GM12878 (cell line): ENCODE data around the gene ADAMTS6. TPM values are rescaled to one million over a fixed set of nuclear protein-coding genes. Genes with fewer than 3 reads are reported as not detected.

Source experiments
- ATAC-seq: fragments of 200-7000 bp; cut with Tn5 transposase; 3 replicates; pipeline ENCODE4 v1.9.1; 2020; ENCODE audit warnings: mild to moderate bottlenecking, moderate library complexity
- BruUV-seq: library from RNA; stranded (reverse); fragments of 400-500 nt; replicated peaks from 2 replicates; lab custom pipeline; 2021; lab: Mats Ljungman, UMichigan
- CTCF ChIA-PET: fragments of 300-600 bp; sonication (Branson Sonifier 250); formaldehyde crosslinking; extraction: SDS; loops from one replicate; lab custom pipeline; 2021; ENCODE audit warnings: inconsistent platforms; lab: Yijun Ruan, JAX
- POLR2A ChIA-PET: fragments of 350-600 bp; formaldehyde crosslinking; extraction: SDS; loops from one replicate; lab custom pipeline; 2021; ENCODE audit warnings: inconsistent platforms; lab: Charles Lee
- RAD21 ChIA-PET: fragments of 300-600 bp; sonication (Branson Sonifier 250); formaldehyde crosslinking; loops from one replicate; lab custom pipeline; 2023; ENCODE audit warnings: antibody characterized with exemption; ENCODE audit not compliant: unreplicated experiment; lab: Charles Lee
- SMC1A ChIA-PET: fragments of 300-600 bp; sonication (Branson Sonifier 250); formaldehyde crosslinking; loops from one replicate; lab custom pipeline; 2023; ENCODE audit not compliant: unreplicated experiment, uncharacterized antibody; lab: Charles Lee
- DNase-seq: peaks from one replicate; pipeline ENCODE4 v3.0.0-alpha.2; 2011; ENCODE audit warnings: low read depth, low spot score
- FAIRE-seq: peaks from 3 replicates; lab custom pipeline; 2011; peaks lifted over from hg19 to GRCh38; lab: Jason Lieb, UNC
- H2AFZ ChIP-seq: 2 replicates; pipeline ENCODE4 v1.6.0; 2011; ENCODE audit warnings: low read depth, low read length, control low read depth; ENCODE audit not compliant: control insufficient read depth
- H3K27ac ChIP-seq: 2 replicates; pipeline ENCODE4 v1.5.1; 2011; ENCODE audit warnings: control low read depth; ENCODE audit not compliant: control insufficient read depth, insufficient read depth
- H3K27me3 ChIP-seq, 2 experiments: replicated peaks in 1 of 2; 2 replicates each; pipeline versions ENCODE4 v1.6.0 to v1.6.1; 2011; ENCODE audit warnings: low read length in 1 of 2; ENCODE audit not compliant: control insufficient read depth in 2 of 2, insufficient read depth in 2 of 2
- H3K36me3 ChIP-seq, 2 experiments: 2 replicates each; pipeline ENCODE4 v1.5.1; 2011; ENCODE audit warnings: low read length in 1 of 2; ENCODE audit not compliant: control insufficient read depth in 2 of 2, insufficient read depth in 2 of 2
- H3K4me1 ChIP-seq: 2 replicates; pipeline ENCODE4 v1.6.1; 2011; ENCODE audit warnings: mild to moderate bottlenecking, low read length, moderate library complexity, mixed read lengths; ENCODE audit not compliant: control insufficient read depth, insufficient read depth
- H3K4me2 ChIP-seq: 2 replicates; pipeline ENCODE4 v1.6.0; 2011; ENCODE audit warnings: control low read depth; ENCODE audit not compliant: control insufficient read depth, insufficient read depth
- H3K4me3 ChIP-seq: fragments of 200-600 bp; sonication (generic); 2 replicates; pipeline ENCODE4 v1.5.1; 2016
- H3K79me2 ChIP-seq: 2 replicates; pipeline ENCODE4 v1.6.0; 2011; ENCODE audit warnings: low read length; ENCODE audit not compliant: control insufficient read depth, insufficient read depth
- H3K9ac ChIP-seq: 2 replicates; pipeline ENCODE4 v1.8.0; 2011; ENCODE audit warnings: low read length, control low read depth, mixed read lengths; ENCODE audit not compliant: control insufficient read depth, insufficient read depth
- H3K9me3 ChIP-seq: replicated peaks from 3 replicates; pipeline ENCODE4 v1.5.1; 2011; ENCODE audit warnings: mild to moderate bottlenecking, low read length; ENCODE audit not compliant: control insufficient read depth, insufficient read depth
- H4K20me1 ChIP-seq: 2 replicates; pipeline ENCODE4 v1.6.0; 2011; ENCODE audit not compliant: control insufficient read depth, insufficient read depth
- CBX3 ChIP-seq: fragments of 200-600 bp; sonication (generic); IDR thresholded peaks from 2 replicates; pipeline ENCODE4 v1.6.1; 2016; ENCODE audit warnings: low read depth, borderline replicate concordance
- ETV6 ChIP-seq, 2 experiments: fragments of 450-650 bp in 1 of 2; IDR thresholded peaks in 1 of 2; conservative IDR thresholded peaks in 1 of 2; 2 replicates each; pipeline ENCODE4 v1.6.1; 2014; ENCODE audit warnings: antibody characterized with exemption in 1 of 2, borderline replicate concordance in 1 of 2, low read depth in 1 of 2, mild to moderate bottlenecking in 1 of 2, moderate library complexity in 1 of 2
- HCFC1 ChIP-seq: fragments of 150-350 bp; IDR thresholded peaks from 2 replicates; pipeline ENCODE4 v1.6.1; 2014; ENCODE audit warnings: low read length
- HDGF ChIP-seq: fragments of 450-650 bp; IDR thresholded peaks from 2 replicates; pipeline ENCODE4 v1.6.1; 2016; ENCODE audit warnings: antibody characterized with exemption
- MTA3 ChIP-seq: IDR thresholded peaks from 2 replicates; pipeline ENCODE4 v1.6.1; 2012; ENCODE audit warnings: low read length, inconsistent platforms, borderline replicate concordance
- NR2C1 ChIP-seq: fragments of 450-650 bp; IDR thresholded peaks from 2 replicates; pipeline ENCODE4 v1.6.1; 2017; ENCODE audit warnings: antibody characterized with exemption, mild to moderate bottlenecking, moderate library complexity
- SMC3 ChIP-seq: IDR thresholded peaks from 2 replicates; pipeline ENCODE4 v1.6.1; 2011; ENCODE audit warnings: low read length, improper control_type of control experiment, borderline replicate concordance
- ZNF274 ChIP-seq: IDR thresholded peaks from one replicate; pipeline ENCODE4 v1.8.0; 2011; ENCODE audit not compliant: insufficient read length, insufficient read depth
- WGBS: methylation state at CpG from one replicate; pipeline ENCODE4 v1.1.6; 2016; ENCODE audit warnings: low lambda C conversion rate; ENCODE audit not compliant: insufficient replicate concordance, insufficient coverage; ENCODE audit errors: missing lambda C conversion rate; 5-methylcytosine and 5-hydroxymethylcytosine counted together
- in situ Hi-C: fragments of 300-500 bp; cut with MboI; formaldehyde crosslinking; loops from 9 replicates; pipeline ENCODE4 v1.14.3; 2018; ENCODE audit warnings: mixed read lengths
- intact Hi-C: fragments of 100-400 bp; cut with micrococcal nuclease; formaldehyde crosslinking; loops from one replicate; pipeline ENCODE4 v1.14.2; 2022; ENCODE audit not compliant: unreplicated experiment
- polyA plus RNA-seq, 11 experiments: library from polyadenylated mRNA; depleted of rRNA in 4 of 11; unstranded in 6 of 11; stranded (reverse) in 5 of 11; fragments of >200 nt; fragmentation: Nextera tagmentation in 4 of 11; fragmentation: Illumina TruSeq in 1 of 11; extraction: Ambion mirVana in 4 of 11; extraction: Trizol in 1 of 11; gene quantifications; 1 replicate in 1 of 11; 2 replicates in 10 of 11; pipeline versions ENCODE4 v1.2.1 to v1.2.3, GENCODE V29; 2011 to 2016; ENCODE audit warnings: inconsistent platforms in 2 of 11, missing spikeins in 2 of 11, low read depth in 1 of 11
- total RNA-seq, 4 experiments: library from RNA; depleted of rRNA in 3 of 4; stranded (reverse); fragments of >200 nt in 3 of 4; fragmentation: Illumina TruSeq in 1 of 4; extraction: Trizol in 1 of 4; gene quantifications; 2 replicates each; pipeline versions ENCODE4 v1.2.1 to v1.2.3, GENCODE V29; 2013 to 2021
- TF ChIP-seq, protein P1 (sequence below): fragments of 450-650 bp; conservative IDR thresholded peaks from 2 replicates; pipeline ENCODE4 v1.6.1; 2017; ENCODE audit warnings: mild to moderate bottlenecking, moderate library complexity

ADAMTS6 gene
- total and polyA plus RNA-seq, 10 of the 15 experiments (the other 5 are each of a cell fraction or from before 2014, with no cell fraction given), result 1.1 to 12.3 (median 6.5) TPM

DNA sequence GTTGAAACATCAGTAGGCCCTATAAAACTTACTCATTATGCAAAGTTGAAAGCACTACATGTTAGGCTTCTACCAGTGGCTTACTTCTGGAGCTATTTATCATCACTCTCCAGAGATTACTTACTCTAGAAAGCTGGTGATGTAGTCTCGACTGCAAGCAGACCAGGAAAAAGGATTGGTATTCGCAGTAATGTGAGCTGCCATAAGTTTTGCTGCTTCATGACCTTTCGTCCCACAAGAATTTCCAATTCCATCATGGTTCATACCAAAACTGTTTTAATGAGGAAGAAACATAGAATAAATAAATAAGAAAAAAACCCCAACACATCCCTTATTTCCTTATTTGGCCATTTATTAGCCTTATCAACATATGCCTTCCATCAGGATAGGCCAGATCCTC lies 181.9 kb downstream of the ADAMTS6 start:
- Histone ChIP-seq H3K4me2 (no peak overlapping the region), H2AFZ (no peak overlapping the region), H3K9me3 (no peaks in the 10 kb centered on the region), H3K27ac (no peak overlapping the region), H4K20me1 (no peaks in the 10 kb centered on the region), H3K27me3 (no peaks in the 10 kb centered on the region), H3K79me2 (no peaks in the 10 kb centered on the region), H3K4me1 (no peaks in the 10 kb centered on the region), H3K4me3 (no peak overlapping the region), H3K9ac (no peak overlapping the region), H3K36me3 (no peaks in the 10 kb centered on the region)
- intact Hi-C loops, result no loop called here
- DNase-seq (no peak), ATAC-seq (no peak), FAIRE-seq (no peak)
- BruUV-seq, result no TSS peak
- WGBS, result 74% methylated on average over 3 of the region's 3 CpGs
- POLR2A ChIA-PET, result no interaction called here
- TF ChIP-seq, protein P1, sequence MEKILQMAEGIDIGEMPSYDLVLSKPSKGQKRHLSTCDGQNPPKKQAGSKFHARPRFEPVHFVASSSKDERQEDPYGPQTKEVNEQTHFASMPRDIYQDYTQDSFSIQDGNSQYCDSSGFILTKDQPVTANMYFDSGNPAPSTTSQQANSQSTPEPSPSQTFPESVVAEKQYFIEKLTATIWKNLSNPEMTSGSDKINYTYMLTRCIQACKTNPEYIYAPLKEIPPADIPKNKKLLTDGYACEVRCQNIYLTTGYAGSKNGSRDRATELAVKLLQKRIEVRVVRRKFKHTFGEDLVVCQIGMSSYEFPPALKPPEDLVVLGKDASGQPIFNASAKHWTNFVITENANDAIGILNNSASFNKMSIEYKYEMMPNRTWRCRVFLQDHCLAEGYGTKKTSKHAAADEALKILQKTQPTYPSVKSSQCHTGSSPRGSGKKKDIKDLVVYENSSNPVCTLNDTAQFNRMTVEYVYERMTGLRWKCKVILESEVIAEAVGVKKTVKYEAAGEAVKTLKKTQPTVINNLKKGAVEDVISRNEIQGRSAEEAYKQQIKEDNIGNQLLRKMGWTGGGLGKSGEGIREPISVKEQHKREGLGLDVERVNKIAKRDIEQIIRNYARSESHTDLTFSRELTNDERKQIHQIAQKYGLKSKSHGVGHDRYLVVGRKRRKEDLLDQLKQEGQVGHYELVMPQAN, result no peak
- TF ChIP-seq ETV6 (conservative IDR thresholded peaks at IDR 0.05 in 1 of 2, IDR thresholded peaks at IDR 0.05 in 1 of 2; ENCODE audit: borderline replicate concordance in 1 of 2, low read depth in 1 of 2) (no peak), ZNF274 (no peak), HCFC1 (no peak), CBX3 (no peak), MTA3 (no peak), HDGF (no peak), NR2C1 (no peak), SMC3 (no peak)
- CTCF ChIA-PET, result no interaction called here
- in situ Hi-C loops, result no loop called here
- RAD21 ChIA-PET, result no interaction called here
- SMC1A ChIA-PET, result no interaction called here
